CD4-positive, alpha-beta T cell treated with Interleukin-1 beta for 1 hour (primary cell): Measurements from ENCODE around the gene MIF.
"Not testable (repeated sequence)": the region's sequence is repeated elsewhere in the genome, so short reads cannot be mapped to it uniquely, and the experiment has no call there.

Experiments used
- DNase-seq, 2 donors: peaks; one replicate each; pipeline ENCODE4 v3.0.0-alpha.2; 2020 to 2022

The MIF gene

DNA sequence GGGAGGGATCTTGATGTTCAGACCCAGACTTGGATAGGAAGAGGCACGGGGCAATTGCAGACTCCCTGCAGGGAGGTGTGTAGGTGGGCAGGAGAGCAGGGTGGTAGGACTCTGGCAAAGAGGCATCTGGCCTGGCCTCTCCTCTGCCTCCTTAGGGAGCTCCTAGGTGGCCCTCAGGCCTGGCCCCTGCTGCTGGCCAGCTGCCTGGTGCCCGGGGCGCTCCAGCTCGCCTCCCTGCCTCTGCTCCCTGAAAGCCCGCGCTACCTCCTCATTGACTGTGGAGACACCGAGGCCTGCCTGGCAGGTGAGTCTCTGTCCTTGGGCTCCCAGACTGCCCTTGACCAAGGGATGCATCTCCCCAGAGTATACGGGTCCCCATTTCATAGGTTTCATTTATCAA is 16.6 kb upstream of the MIF start:
- no peak for DNase-seq

DNA sequence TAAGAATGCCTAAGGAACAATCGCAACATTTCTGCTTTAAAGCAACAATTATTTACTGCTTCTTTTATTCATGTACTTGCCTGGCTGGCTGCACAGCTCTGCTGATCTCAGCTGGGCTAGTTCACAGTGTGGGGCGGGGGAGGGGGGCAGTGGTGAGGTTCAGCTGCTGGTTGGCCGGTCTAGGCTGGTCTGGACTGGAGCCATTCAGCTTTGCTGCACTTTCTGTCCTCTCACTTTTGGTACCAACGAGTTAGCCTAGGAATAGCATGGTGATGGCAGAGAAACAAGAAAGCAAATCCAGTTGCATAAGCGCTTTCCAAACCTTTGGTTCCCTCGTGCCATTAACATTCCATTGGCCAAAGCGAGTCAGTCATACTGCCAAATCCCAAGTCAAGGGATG is 16.0 kb upstream of the MIF start:
- DNase-seq = no peak

GRCh38 chr22:23882370-23882769 is 11.8 kb upstream of the MIF start:
- no peak for DNase-seq

DNA sequence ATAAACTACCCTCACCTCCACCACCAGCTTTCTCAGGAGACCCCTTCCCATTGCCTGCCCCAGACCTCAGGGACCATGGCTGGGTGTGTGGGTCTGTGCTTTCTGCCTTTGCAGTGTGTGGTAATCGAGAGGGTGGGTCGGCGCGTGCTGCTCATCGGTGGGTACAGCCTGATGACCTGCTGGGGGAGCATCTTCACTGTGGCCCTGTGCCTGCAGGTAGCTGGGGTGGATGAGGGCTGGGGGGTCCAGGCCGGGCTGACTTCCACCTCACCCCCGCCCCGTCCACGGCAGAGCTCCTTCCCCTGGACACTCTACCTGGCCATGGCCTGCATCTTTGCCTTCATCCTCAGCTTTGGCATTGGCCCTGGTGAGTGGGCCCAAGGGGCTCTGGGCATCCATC is 10.5 kb upstream of the MIF start:
- DNase-seq = no peak

DNA sequence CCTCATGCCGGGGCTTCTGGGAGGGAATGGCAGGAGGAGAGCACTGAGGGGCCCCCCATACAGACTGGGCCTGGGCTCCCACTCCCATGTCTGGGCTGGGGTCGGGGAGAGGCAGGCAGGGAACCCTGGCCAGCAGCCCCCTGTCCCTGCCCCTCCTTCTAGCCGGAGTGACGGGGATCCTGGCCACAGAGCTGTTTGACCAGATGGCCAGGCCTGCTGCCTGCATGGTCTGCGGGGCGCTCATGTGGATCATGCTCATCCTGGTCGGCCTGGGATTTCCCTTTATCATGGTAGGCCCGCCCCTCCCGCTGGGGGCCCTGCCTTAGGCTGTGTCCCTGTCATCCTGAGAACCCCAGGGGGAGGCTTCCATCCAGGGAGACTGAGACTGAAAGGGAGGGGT is 10.0 kb upstream of the MIF start:
- DNase-seq = no peak

GRCh38 chr22:23888615-23889401 is 5.4 kb upstream of the MIF start:
- DNase-seq = no peak

- DNase-seq = no peak
These were observed 4.6 kb upstream of the MIF start for GRCh38 chr22:23889620-23890019.

GRCh38 chr22:23891726-23892125 is 2.5 kb upstream of the MIF start:
- DNase-seq = no peak

DNA sequence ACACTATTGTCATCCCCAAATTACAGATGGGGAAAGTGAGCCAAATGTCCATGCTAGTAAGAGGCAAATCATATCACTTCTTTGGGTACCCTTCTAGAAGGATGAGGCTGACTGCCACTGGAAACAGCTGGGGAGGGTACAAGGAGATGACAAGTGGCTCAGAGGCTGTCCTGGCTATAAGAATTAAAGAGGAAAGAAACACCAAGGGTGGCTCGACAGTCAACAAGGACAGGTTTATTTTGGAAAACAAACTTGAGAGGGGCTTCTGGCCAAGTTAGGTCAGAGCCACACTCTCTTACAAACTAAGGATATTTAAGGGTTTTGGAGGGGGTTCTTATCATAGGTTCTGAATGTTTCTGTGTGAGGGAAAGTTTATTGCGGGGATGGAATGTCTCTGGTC is 2.1 kb upstream of the MIF start:
- DNase-seq = no peak

GRCh38 chr22:23892706-23893105 is 1.5 kb upstream of the MIF start:
- no peak for DNase-seq

DNA sequence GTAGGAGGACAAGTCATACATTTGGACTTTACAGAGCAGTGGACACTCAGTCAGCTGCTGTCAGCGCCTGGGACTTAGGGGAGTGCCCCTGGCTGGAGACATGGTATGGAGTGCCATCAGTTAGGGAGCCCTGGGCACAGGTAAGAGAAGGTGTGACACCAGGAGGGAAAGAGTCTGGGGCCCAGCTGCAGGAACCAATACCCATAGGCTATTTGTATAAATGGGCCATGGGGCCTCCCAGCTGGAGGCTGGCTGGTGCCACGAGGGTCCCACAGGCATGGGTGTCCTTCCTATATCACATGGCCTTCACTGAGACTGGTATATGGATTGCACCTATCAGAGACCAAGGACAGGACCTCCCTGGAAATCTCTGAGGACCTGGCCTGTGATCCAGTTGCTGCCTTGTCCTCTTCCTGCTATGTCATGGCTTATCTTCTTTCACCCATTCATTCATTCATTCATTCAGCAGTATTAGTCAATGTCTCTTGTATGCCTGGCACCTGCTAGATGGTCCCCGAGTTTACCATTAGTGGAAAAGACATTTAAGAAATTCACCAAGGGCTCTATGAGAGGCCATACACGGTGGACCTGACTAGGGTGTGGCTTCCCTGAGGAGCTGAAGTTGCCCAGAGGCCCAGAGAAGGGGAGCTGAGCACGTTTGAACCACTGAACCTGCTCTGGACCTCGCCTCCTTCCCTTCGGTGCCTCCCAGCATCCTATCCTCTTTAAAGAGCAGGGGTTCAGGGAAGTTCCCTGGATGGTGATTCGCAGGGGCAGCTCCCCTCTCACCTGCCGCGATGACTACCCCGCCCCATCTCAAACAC is 850 bp upstream of the MIF start:
- no peak for DNase-seq

GRCh38 chr22:23894710-23895598 is 771 bp downstream of the MIF start:
- DNase-seq = peak; percentile 64 to 70

DNA sequence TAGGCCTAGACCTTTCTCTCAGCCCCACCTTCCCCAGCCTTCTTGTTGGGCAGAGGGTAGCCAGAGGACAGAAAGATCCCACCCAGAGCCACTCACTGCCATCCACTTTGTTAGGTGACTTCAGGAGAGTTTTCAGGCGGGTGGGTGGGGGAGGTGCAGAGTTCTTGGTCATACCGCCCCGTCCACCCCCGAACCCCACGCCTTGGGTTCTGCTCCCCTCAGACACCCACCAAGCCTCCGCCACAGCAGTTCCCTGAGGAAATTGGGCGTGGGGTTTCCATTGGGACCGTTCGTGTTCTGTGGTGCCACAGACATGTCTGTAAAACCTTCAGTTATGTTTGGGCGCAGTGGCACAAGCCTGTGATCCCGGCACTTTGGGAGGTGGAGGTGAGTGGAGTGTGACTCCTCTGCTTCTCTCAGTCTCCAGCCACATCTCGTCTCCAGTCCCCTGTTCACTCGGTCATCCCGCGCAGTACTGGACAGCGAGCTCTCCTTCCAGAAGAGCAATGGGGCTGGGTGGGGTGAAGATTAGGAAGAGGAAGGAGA is 1.5 kb downstream of the MIF start:
- no peak for DNase-seq

GRCh38 chr22:23896166-23896522 is 2.0 kb downstream of the MIF start:
- DNase-seq = no peak

- no peak for DNase-seq
These were observed 2.5 kb downstream of the MIF start for GRCh38 chr22:23896523-23897186.

DNA sequence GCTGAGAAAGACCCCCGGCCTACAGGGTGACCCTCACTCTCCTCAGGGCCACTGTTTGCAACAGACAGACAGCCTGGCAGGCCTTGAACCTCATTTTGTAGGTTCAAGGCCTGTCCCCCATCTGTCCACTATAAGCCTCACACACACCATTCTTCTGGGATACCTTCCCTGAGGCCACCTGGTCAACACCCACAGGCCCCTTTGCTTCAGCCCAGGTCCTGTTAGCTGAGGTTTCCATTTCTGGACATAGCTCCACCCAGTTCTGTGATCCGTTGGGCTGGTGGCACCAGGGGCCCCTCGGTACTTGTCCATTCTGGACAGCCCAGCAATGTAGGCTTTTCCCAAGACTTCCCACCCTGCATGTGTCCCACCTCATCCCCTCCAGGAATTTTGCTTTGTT is 3.1 kb downstream of the MIF start:
- no peak for DNase-seq

GRCh38 chr22:23898006-23898974 is 4.1 kb downstream of the MIF start:
- DNase-seq = no peak

DNA sequence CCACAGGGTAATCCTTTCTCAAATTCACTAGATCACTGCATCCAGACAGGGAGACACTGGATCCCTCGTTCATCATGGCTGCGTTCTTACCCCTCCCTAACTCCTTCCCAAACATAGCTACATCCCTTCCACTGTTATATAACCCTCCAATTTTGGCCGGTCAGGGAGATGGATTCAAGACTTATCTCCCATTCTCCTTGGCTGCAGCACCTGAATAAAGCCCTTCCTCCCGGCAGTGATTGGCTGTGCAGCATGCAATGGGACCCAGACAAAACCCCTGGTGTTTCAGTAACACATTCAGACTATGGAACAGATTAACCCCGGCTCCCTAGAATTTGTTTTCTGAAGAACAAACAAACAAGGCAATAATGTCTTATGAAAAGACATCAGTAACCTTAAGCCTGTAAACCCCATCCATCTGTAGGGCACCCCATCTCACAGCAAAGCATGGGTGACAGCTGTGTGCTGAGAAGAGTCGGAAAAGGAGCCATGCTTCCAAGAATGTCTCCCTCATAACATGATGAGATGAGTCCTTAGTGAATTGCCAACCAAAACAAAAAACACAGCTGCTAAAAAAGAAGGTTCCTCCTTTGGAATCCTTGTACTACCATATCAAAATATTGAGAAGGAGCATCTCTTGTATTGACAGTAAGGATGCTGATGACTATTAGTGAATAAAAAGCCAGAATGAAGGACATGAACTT is 5.0 kb downstream of the MIF start:
- no peak for DNase-seq

DNA sequence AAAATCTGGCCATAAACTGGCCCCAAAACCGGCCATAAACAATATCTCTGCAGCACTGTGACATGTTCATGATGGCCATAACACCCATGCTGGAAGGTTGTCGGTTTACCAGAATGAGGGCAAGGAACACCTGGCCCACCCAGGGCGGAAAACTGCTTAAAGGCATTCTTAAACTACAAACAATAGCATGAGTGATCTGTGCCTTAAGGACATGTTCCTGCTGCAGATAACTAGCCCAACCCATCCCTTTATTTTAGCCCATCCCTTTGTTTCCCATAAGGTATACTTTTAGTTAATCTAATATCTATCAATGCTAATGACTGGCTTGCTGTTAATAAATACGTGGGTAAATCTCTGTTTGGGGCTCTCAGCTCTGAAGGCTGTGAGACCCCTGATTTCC is 6.0 kb downstream of the MIF start:
- not testable (repeated sequence) for DNase-seq

GRCh38 chr22:23901600-23901999 is 7.4 kb downstream of the MIF start:
- no peak for DNase-seq
